Loucy (cell line): ENCODE results near the gene PHF12.

Experiments
- H2AFZ ChIP-seq: fragments of 200-600 bp; sonication (generic); 2 replicates; pipeline ENCODE4 v1.6.0; 2016; ENCODE audit warnings: antibody characterized with exemption, mild to moderate bottlenecking, low read length, moderate library complexity
- H3F3A ChIP-seq: fragments of 200-600 bp; 2 replicates; pipeline ENCODE4 v1.6.0; 2016; ENCODE audit warnings: antibody characterized with exemption, low read depth, mild to moderate bottlenecking
- H3K27me3 ChIP-seq: fragments of 200-600 bp; sonication (generic); 2 replicates; pipeline ENCODE4 v1.6.1; 2014; ENCODE audit warnings: low read length, mild to moderate bottlenecking; ENCODE audit not compliant: insufficient read depth, poor library complexity, severe bottlenecking
- H3K36me3 ChIP-seq: fragments of 200-600 bp; sonication (generic); 2 replicates; pipeline ENCODE4 v1.6.1; 2016; ENCODE audit warnings: low read length; ENCODE audit not compliant: insufficient read depth
- H3K4me1 ChIP-seq: fragments of 200-600 bp; sonication (generic); 2 replicates; pipeline ENCODE4 v1.5.1; 2014; ENCODE audit warnings: low read length, mild to moderate bottlenecking; ENCODE audit not compliant: insufficient read depth, poor library complexity, severe bottlenecking
- H3K4me2 ChIP-seq: fragments of 200-600 bp; sonication (generic); 2 replicates; pipeline ENCODE4 v1.6.0; 2014; ENCODE audit warnings: antibody characterized with exemption, low read length, low read depth, mild to moderate bottlenecking; ENCODE audit not compliant: poor library complexity, severe bottlenecking
- H3K4me3 ChIP-seq: fragments of 200-600 bp; sonication (generic); 2 replicates; pipeline ENCODE4 v1.5.1; 2014; ENCODE audit warnings: low read length, mild to moderate bottlenecking, mixed read lengths; ENCODE audit not compliant: poor library complexity, severe bottlenecking
- H3K79me2 ChIP-seq: fragments of 200-600 bp; sonication (generic); 2 replicates; pipeline ENCODE4 v1.6.1; 2014; ENCODE audit warnings: low read length; ENCODE audit not compliant: insufficient read depth
- H3K9ac ChIP-seq: fragments of 200-600 bp; sonication (generic); 2 replicates; pipeline ENCODE4 v1.6.0; 2014; ENCODE audit warnings: mild to moderate bottlenecking, low read depth, low read length, moderate library complexity; ENCODE audit not compliant: poor library complexity, severe bottlenecking
- H3K9me2 ChIP-seq: fragments of 200-600 bp; sonication (generic); replicated peaks from 2 replicates; pipeline ENCODE4 v1.6.1; 2016; ENCODE audit warnings: low read depth, low read length, mixed read lengths
- H3K9me3 ChIP-seq: fragments of 200-600 bp; sonication (generic); 2 replicates; pipeline ENCODE4 v1.6.1; 2014; ENCODE audit warnings: mild to moderate bottlenecking, antibody characterized with exemption, low read length, low read depth; ENCODE audit not compliant: insufficient read depth
- H4K20me1 ChIP-seq: fragments of 200-600 bp; sonication (generic); 2 replicates; pipeline ENCODE4 v1.6.0; 2014; ENCODE audit warnings: antibody characterized with exemption, low read length, mild to moderate bottlenecking; ENCODE audit not compliant: insufficient read depth, poor library complexity, severe bottlenecking
- CTCF ChIP-seq: fragments of 200-600 bp; sonication (generic); conservative IDR thresholded peaks from 2 replicates; pipeline ENCODE4 v1.5.1; 2014; ENCODE audit warnings: mild to moderate bottlenecking, antibody characterized with exemption, low read length
- EZH2phosphoT487 ChIP-seq: fragments of 200-600 bp; IDR thresholded peaks from 2 replicates; pipeline ENCODE4 v1.6.1; 2018; ENCODE audit warnings: antibody characterized with exemption, mild to moderate bottlenecking, moderate library complexity, borderline replicate concordance

Gene PHF12

GRCh38 chr17:28864991-28865849, 86.1 kb downstream of the PHF12 start:
- peak overlapping the region; percentile 60; the same call in 1 of the 2 replicates for H2AFZ ChIP-seq
- H3K79me2 ChIP-seq, result no peaks in the 10 kb centered on the region
- H3K27me3 ChIP-seq, result no peaks in the 10 kb centered on the region
- no peak overlapping the region for H3K4me3 ChIP-seq
- no peaks in the 10 kb centered on the region for H3K9me2 ChIP-seq
- H3K4me1 ChIP-seq, result no peaks in the 10 kb centered on the region
- H3K9ac ChIP-seq, result no peak overlapping the region
- peaks cover 5% of the 10 kb centered on the region; the same call in 1 of the 2 replicates for H3K36me3 ChIP-seq
- H3F3A ChIP-seq, result no peaks in the 10 kb centered on the region
- H3K9me3 ChIP-seq, result no peaks in the 10 kb centered on the region
- no peak for TF ChIP-seq EZH2phosphoT487
- TF ChIP-seq CTCF, result no peak
- no peaks in the 10 kb centered on the region for H4K20me1 ChIP-seq
- H3K4me2 ChIP-seq, result no peak overlapping the region

GRCh38 chr17:28863953-28864352, 87.4 kb downstream of the PHF12 start:
- H3K9me2 ChIP-seq, result no peaks in the 10 kb centered on the region
- TF ChIP-seq CTCF, result no peak
- no peak for TF ChIP-seq EZH2phosphoT487
- no peaks in the 10 kb centered on the region for H4K20me1 ChIP-seq
- H3K9me3 ChIP-seq, result no peaks in the 10 kb centered on the region
- H3K4me2 ChIP-seq, result no peak overlapping the region
- H3K9ac ChIP-seq, result no peak overlapping the region
- no peaks in the 10 kb centered on the region for H3F3A ChIP-seq
- no peaks in the 10 kb centered on the region for H3K4me1 ChIP-seq
- H3K79me2 ChIP-seq, result no peaks in the 10 kb centered on the region
- H2AFZ ChIP-seq, result no peak overlapping the region
- H3K27me3 ChIP-seq, result no peaks in the 10 kb centered on the region
- H3K36me3 ChIP-seq, result peaks cover 6% of the 10 kb centered on the region; the same call in 1 of the 2 replicates
- H3K4me3 ChIP-seq, result no peak overlapping the region

GRCh38 chr17:28862561-28862960, 88.8 kb downstream of the PHF12 start:
- no peaks in the 10 kb centered on the region for H3F3A ChIP-seq
- H3K4me2 ChIP-seq, result no peak overlapping the region
- H2AFZ ChIP-seq, result no peak overlapping the region
- no peak for TF ChIP-seq CTCF
- no peak for TF ChIP-seq EZH2phosphoT487
- H3K9me3 ChIP-seq, result no peaks in the 10 kb centered on the region
- no peaks in the 10 kb centered on the region for H3K79me2 ChIP-seq
- no peak overlapping the region for H3K4me3 ChIP-seq
- no peak overlapping the region for H3K9ac ChIP-seq
- H3K4me1 ChIP-seq, result no peaks in the 10 kb centered on the region
- H3K36me3 ChIP-seq, result peaks cover 17% of the 10 kb centered on the region; the same call in 1 of the 2 replicates
- H3K27me3 ChIP-seq, result no peaks in the 10 kb centered on the region
- H3K9me2 ChIP-seq, result no peaks in the 10 kb centered on the region
- no peaks in the 10 kb centered on the region for H4K20me1 ChIP-seq
